AG20443 (cell line): ENCODE measurements around the gene HJURP.

Source experiments
- DNase-seq: peaks from one replicate; pipeline ENCODE4 v3.0.0; 2012; ENCODE audit warnings: low spot score, mixed read lengths

The HJURP gene

GRCh38 chr2:233829193-233830110, 24.9 kb downstream of the HJURP start:
- DNase-seq = no peak

GRCh38 chr2:233828546-233829192, 25.7 kb downstream of the HJURP start:
- no peak for DNase-seq

GRCh38 chr2:233824373-233824772, 30.0 kb downstream of the HJURP start:
- DNase-seq = no peak

GRCh38 chr2:233823731-233824121, 30.6 kb downstream of the HJURP start:
- DNase-seq = no peak

GRCh38 chr2:233822781-233823730, 31.3 kb downstream of the HJURP start:
- DNase-seq = no peak

- DNase-seq = no peak
Observed at GRCh38 chr2:233822101-233822771, 32.1 kb downstream of the HJURP start.

GRCh38 chr2:233821709-233822100, 32.6 kb downstream of the HJURP start:
- no peak for DNase-seq

- DNase-seq = no peak
Observed at GRCh38 chr2:233821196-233821595, 33.1 kb downstream of the HJURP start.

GRCh38 chr2:233820774-233821105, 33.6 kb downstream of the HJURP start:
- no peak for DNase-seq

GRCh38 chr2:233819884-233820773, 34.2 kb downstream of the HJURP start:
- DNase-seq = peak; percentile 72

GRCh38 chr2:233818639-233819621, 35.4 kb downstream of the HJURP start:
- no peak for DNase-seq

- no peak for DNase-seq
Observed at GRCh38 chr2:233817995-233818638, 36.2 kb downstream of the HJURP start.

GRCh38 chr2:233817361-233817911, 36.9 kb downstream of the HJURP start:
- peak; percentile 52 for DNase-seq

GRCh38 chr2:233816771-233817170, 37.6 kb downstream of the HJURP start:
- no peak for DNase-seq

GRCh38 chr2:233816334-233816733, 38.0 kb downstream of the HJURP start:
- no peak for DNase-seq

- no peak for DNase-seq
Observed at GRCh38 chr2:233815861-233816260, 38.5 kb downstream of the HJURP start.

- no peak for DNase-seq
Observed at GRCh38 chr2:233814056-233814835, 40.1 kb downstream of the HJURP start.
